ENCODE data around the gene NUP85. TPM values are rescaled to one million over a fixed set of nuclear protein-coding genes. Genes with fewer than 3 reads are reported as not detected.

NUP85 gene
- total RNA-seq, 2 experiments from 2014 or later = 129 to 219 TPM

DNA sequence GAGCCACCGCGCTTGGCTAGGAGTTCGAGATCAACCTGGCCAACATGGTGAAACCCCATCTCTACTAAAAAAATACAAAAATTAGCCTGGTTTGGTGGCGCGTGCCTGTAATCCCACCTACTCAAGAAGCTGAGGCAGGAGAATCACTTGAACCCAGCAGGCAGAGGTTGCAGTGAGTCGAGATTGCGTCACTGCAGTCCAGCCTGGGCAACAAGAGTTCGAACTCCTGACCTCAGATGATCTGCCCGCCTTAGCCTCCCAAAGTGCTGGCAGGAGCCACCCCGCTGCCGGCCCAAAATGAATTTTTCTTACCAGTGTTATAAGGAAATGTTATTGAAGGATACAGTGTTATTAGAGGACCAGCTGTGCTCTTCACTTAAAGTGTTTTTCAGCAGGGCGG is 2.3 kb downstream of the NUP85 start:
- Histone ChIP-seq H3K27ac (ENCODE audit: low read depth, low read length, poor library complexity, severe bottlenecking) (no peak overlapping the region), H3K4me3 (ENCODE audit: low read depth, low read length, poor library complexity, severe bottlenecking) (no peak overlapping the region), H2AFZ (ENCODE audit: low read length) (no peak overlapping the region), H3K36me3 (ENCODE audit: insufficient read depth, low read length) (peaks cover 48% of the 10 kb centered on the region), H3K4me2 (ENCODE audit: low read length) (no peak overlapping the region), H3K9me3 (ENCODE audit: low read length) (no peaks in the 10 kb centered on the region), H3K9me2 (ENCODE audit: insufficient read depth, low read length) (no peaks in the 10 kb centered on the region), H3K79me2 (ENCODE audit: insufficient read depth, low read depth, low read length) (peaks cover 56% of the 10 kb centered on the region), H4K20me1 (ENCODE audit: insufficient read depth, low read length) (0 out of 2 replicates have a peak, but pooled peaks cover 8% of the 10 kb centered on the region), H3K4me1 (ENCODE audit: insufficient read depth, low read length, poor library complexity, severe bottlenecking) (peaks cover 19% of the 10 kb centered on the region)
- no peak for DNase-seq (ENCODE audit: low spot score)
- ChIA-PET CTCF (ENCODE audit: unreplicated experiment) (interaction anchor here (1.1 to 2.1 kb wide), 2 partner anchors 33 to 168 kb away, joined by 3 to 4 read pairs; no protein-coding TSS in a partner anchor), POLR2A (interaction anchor here (0.6 to 0.7 kb wide), 2 partner anchors 20 to 23 kb away, joined by 5 to 7 read pairs; no protein-coding TSS in a partner anchor)
- intact Hi-C loops (cut with micrococcal nuclease; ENCODE audit: unreplicated experiment) = loop anchor here (5.0 kb wide), 1 partner anchor 35 kb away; no protein-coding TSS in a partner anchor
- no TSS peak for BruUV-seq (replicated peaks)
- no peak for TF ChIP-seq CTCF (conservative IDR thresholded peaks at IDR 0.05; ENCODE audit: low read length)

- no peak for DNase-seq (ENCODE audit: low spot score)
- no peak overlapping the region for H3K4me3 ChIP-seq (ENCODE audit: low read depth, low read length, poor library complexity, severe bottlenecking)
- peaks cover 56% of the 10 kb centered on the region for H3K79me2 ChIP-seq (ENCODE audit: insufficient read depth, low read depth, low read length)
- peaks cover 52% of the 10 kb centered on the region for H3K36me3 ChIP-seq (ENCODE audit: insufficient read depth, low read length)
- H3K27ac ChIP-seq (ENCODE audit: low read depth, low read length, poor library complexity, severe bottlenecking) = no peak overlapping the region
- H3K9me3 ChIP-seq (ENCODE audit: low read length) = no peaks in the 10 kb centered on the region
- TF ChIP-seq EZH2phosphoT487 (IDR thresholded peaks at IDR 0.05; ENCODE audit: borderline replicate concordance, low read depth, low read length) = no peak
- TF ChIP-seq CTCF (conservative IDR thresholded peaks at IDR 0.05; ENCODE audit: low read length) = no peak
- POLR2A ChIA-PET = interaction anchor here (0.6 to 1.0 kb wide), 3 partner anchors 19 to 23 kb away, joined by 3 to 7 read pairs (median 5); no protein-coding TSS in a partner anchor
- 0 out of 2 replicates have a peak, but pooled peaks cover 8% of the 10 kb centered on the region for H4K20me1 ChIP-seq (ENCODE audit: insufficient read depth, low read length)
- H3K9me2 ChIP-seq (ENCODE audit: insufficient read depth, low read length) = no peaks in the 10 kb centered on the region
- H3K4me1 ChIP-seq (ENCODE audit: insufficient read depth, low read length, poor library complexity, severe bottlenecking) = peaks cover 19% of the 10 kb centered on the region
- H3K4me2 ChIP-seq (ENCODE audit: low read length) = no peak overlapping the region
- CTCF ChIA-PET (ENCODE audit: unreplicated experiment) = interaction anchor here (2.1 kb wide), 1 partner anchor 32 kb away, joined by 4 read pairs; no protein-coding TSS in a partner anchor
- intact Hi-C loops (cut with micrococcal nuclease; ENCODE audit: unreplicated experiment) = loop anchor here (5.0 kb wide), 1 partner anchor 34 kb away; no protein-coding TSS in a partner anchor
- no peak overlapping the region for H2AFZ ChIP-seq (ENCODE audit: low read length)
- BruUV-seq (replicated peaks) = no TSS peak
Measured at GRCh38 chr17:75208161-75208560, 2.7 kb downstream of the NUP85 start.

- Histone ChIP-seq H3K4me3 (ENCODE audit: low read depth, low read length, poor library complexity, severe bottlenecking) (no peak overlapping the region), H3K4me1 (ENCODE audit: insufficient read depth, low read length, poor library complexity, severe bottlenecking) (peaks cover 18% of the 10 kb centered on the region), H3K27ac (ENCODE audit: low read depth, low read length, poor library complexity, severe bottlenecking) (no peak overlapping the region), H3K79me2 (ENCODE audit: insufficient read depth, low read depth, low read length) (peaks cover 55% of the 10 kb centered on the region), H2AFZ (ENCODE audit: low read length) (no peak overlapping the region), H4K20me1 (ENCODE audit: insufficient read depth, low read length) (0 out of 2 replicates have a peak, but pooled peaks cover 8% of the 10 kb centered on the region), H3K36me3 (ENCODE audit: insufficient read depth, low read length) (peaks cover 61% of the 10 kb centered on the region), H3K4me2 (ENCODE audit: low read length) (no peak overlapping the region), H3K9me2 (ENCODE audit: insufficient read depth, low read length) (no peaks in the 10 kb centered on the region), H3K9me3 (ENCODE audit: low read length) (no peaks in the 10 kb centered on the region)
- intact Hi-C loops (cut with micrococcal nuclease; ENCODE audit: unreplicated experiment) = loop anchor here (5.0 kb wide), 1 partner anchor 33 kb away; no protein-coding TSS in a partner anchor
- TSS peak; percentile 3 for BruUV-seq (replicated peaks)
- TF ChIP-seq EZH2phosphoT487 (IDR thresholded peaks at IDR 0.05; ENCODE audit: borderline replicate concordance, low read depth, low read length) = no peak
- TF ChIP-seq CTCF (conservative IDR thresholded peaks at IDR 0.05; ENCODE audit: low read length) = no peak
- DNase-seq (ENCODE audit: low spot score) = no peak
- ChIA-PET CTCF (ENCODE audit: unreplicated experiment) (no interaction called here), POLR2A (interaction anchor here (0.5 to 1.0 kb wide), 9 partner anchors 9 to 589 kb away, joined by 3 to 6 read pairs (median 3); no protein-coding TSS in a partner anchor)
Measured at GRCh38 chr17:75209061-75209460, 3.6 kb downstream of the NUP85 start.
